WTC11 (cell line): ENCODE data around the gene EPHA1. TPM values are rescaled to one million over a fixed set of nuclear protein-coding genes. Genes with fewer than 3 reads are reported as not detected.

Experiments
- ATAC-seq: fragments of 200-7000 bp; cut with Tn5 transposase; 2 replicates; pipeline ENCODE4 v1.10.0; 2021; ENCODE audit warnings: mild to moderate bottlenecking, moderate library complexity
- CTCF ChIA-PET: fragments of 300-600 bp; sonication (Branson Sonifier 250); formaldehyde crosslinking; loops from one replicate; lab custom pipeline; 2021; ENCODE audit warnings: antibody characterized with exemption; lab: Charles Lee
- POLR2A ChIA-PET: fragments of 350-600 bp; sonication (Branson Sonifier 250); formaldehyde crosslinking; loops from one replicate; lab custom pipeline; 2021; ENCODE audit warnings: antibody characterized with exemption; lab: Charles Lee
- DNase-seq: peaks from one replicate; pipeline ENCODE4 v3.0.0; 2021; ENCODE audit warnings: low spot score
- H3K27ac Mint-ChIP-seq: 2 replicates; pipeline ENCODE4 v1.8.0; 2021; ENCODE audit warnings: mixed read lengths
- H3K27me3 Mint-ChIP-seq: 2 replicates; pipeline ENCODE4 v1.8.0; 2021; ENCODE audit warnings: low read depth, mild to moderate bottlenecking, moderate library complexity, mixed read lengths
- H3K36me3 Mint-ChIP-seq: 2 replicates; pipeline ENCODE4 v1.8.0; 2021; ENCODE audit warnings: mixed read lengths
- H3K4me1 Mint-ChIP-seq: 2 replicates; pipeline ENCODE4 v1.8.0; 2022; ENCODE audit warnings: mixed read lengths
- H3K4me3 Mint-ChIP-seq: 2 replicates; pipeline ENCODE4 v1.8.0; 2021; ENCODE audit warnings: mild to moderate bottlenecking, moderate library complexity, mixed read lengths
- H3K9me3 Mint-ChIP-seq: 2 replicates; pipeline ENCODE4 v1.8.0; 2021; ENCODE audit warnings: mixed read lengths
- ARID4B ChIP-seq: sonication (generic); formaldehyde crosslinking; IDR thresholded peaks from 2 replicates; pipeline ENCODE4 v1.8.0; 2023; ENCODE audit warnings: missing genetic modification reagents, mild to moderate bottlenecking, borderline replicate concordance
- GRHL2 ChIP-seq: fragments of 250-450 bp; sonication (Bioruptor Pico); IDR thresholded peaks from 2 replicates; pipeline ENCODE4 v1.8.0; 2022; ENCODE audit warnings: mild to moderate bottlenecking, moderate library complexity; ENCODE audit not compliant: insufficient replicate concordance, severe bottlenecking
- HMGXB4 ChIP-seq: sonication (generic); formaldehyde crosslinking; IDR thresholded peaks from 2 replicates; pipeline ENCODE4 v1.8.1; 2023; ENCODE audit warnings: mild to moderate bottlenecking, moderate library complexity, missing genetic modification reagents
- JUN ChIP-seq: sonication (generic); formaldehyde crosslinking; IDR thresholded peaks from 2 replicates; pipeline ENCODE4 v1.8.0; 2023; ENCODE audit warnings: mild to moderate bottlenecking, missing genetic modification reagents
- NFE2L1 ChIP-seq: sonication (generic); formaldehyde crosslinking; IDR thresholded peaks from 2 replicates; pipeline ENCODE4 v1.8.1; 2023; ENCODE audit warnings: missing genetic modification reagents
- NR3C1 ChIP-seq: sonication (generic); formaldehyde crosslinking; conservative IDR thresholded peaks from 2 replicates; pipeline ENCODE4 v1.8.1; 2023; ENCODE audit warnings: low read depth, mild to moderate bottlenecking, missing genetic modification reagents
- PREB ChIP-seq: sonication (generic); formaldehyde crosslinking; IDR thresholded peaks from 2 replicates; pipeline ENCODE4 v1.8.1; 2022; ENCODE audit warnings: mild to moderate bottlenecking, missing genetic modification reagents, moderate library complexity, borderline replicate concordance
- USF1 ChIP-seq: sonication (generic); formaldehyde crosslinking; IDR thresholded peaks from 2 replicates; pipeline ENCODE4 v1.8.0; 2022; ENCODE audit warnings: mild to moderate bottlenecking, missing genetic modification reagents
- ZBTB43 ChIP-seq: sonication (generic); formaldehyde crosslinking; IDR thresholded peaks from 2 replicates; pipeline ENCODE4 v1.8.1; 2023; ENCODE audit warnings: mild to moderate bottlenecking, missing genetic modification reagents
- ZNF281 ChIP-seq: sonication (generic); formaldehyde crosslinking; IDR thresholded peaks from 2 replicates; pipeline ENCODE4 v1.8.0; 2023; ENCODE audit warnings: mild to moderate bottlenecking, missing genetic modification reagents
- ZNF396 ChIP-seq: fragments of 250-450 bp; sonication (Bioruptor Pico); IDR thresholded peaks from 2 replicates; pipeline ENCODE4 v1.8.0; 2021; ENCODE audit warnings: mild to moderate bottlenecking, moderate library complexity, borderline replicate concordance
- ZNF532 ChIP-seq: fragments of 250-450 bp; sonication (Bioruptor Pico); IDR thresholded peaks from 2 replicates; pipeline ENCODE4 v1.9.0; 2021; ENCODE audit warnings: mild to moderate bottlenecking, borderline replicate concordance
- total RNA-seq: library from RNA; stranded (reverse); gene quantifications from 3 replicates; pipeline ENCODE4 v1.2.3, GENCODE V29; 2021
- TF ChIP-seq, protein P1 (sequence below): sonication (generic); formaldehyde crosslinking; IDR thresholded peaks from 2 replicates; pipeline ENCODE4 v1.8.1; 2023; ENCODE audit warnings: mild to moderate bottlenecking, missing genetic modification reagents

The EPHA1 gene
- total RNA-seq, 1 experiment from 2014 or later: 203 TPM

GRCh38 chr7:143434660-143435059 is 26.0 kb upstream of the EPHA1 start (continued):
- TF ChIP-seq ARID4B (no peak), ZNF281 (CRISPR knock-in tag) (no peak), NFE2L1 (no peak), USF1 (CRISPR knock-in tag) (no peak), NR3C1 (no peak), GRHL2 (CRISPR knock-in tag) (no peak), ZBTB43 (CRISPR knock-in tag) (no peak), ZNF396 (no peak)
- TF ChIP-seq, protein P1, sequence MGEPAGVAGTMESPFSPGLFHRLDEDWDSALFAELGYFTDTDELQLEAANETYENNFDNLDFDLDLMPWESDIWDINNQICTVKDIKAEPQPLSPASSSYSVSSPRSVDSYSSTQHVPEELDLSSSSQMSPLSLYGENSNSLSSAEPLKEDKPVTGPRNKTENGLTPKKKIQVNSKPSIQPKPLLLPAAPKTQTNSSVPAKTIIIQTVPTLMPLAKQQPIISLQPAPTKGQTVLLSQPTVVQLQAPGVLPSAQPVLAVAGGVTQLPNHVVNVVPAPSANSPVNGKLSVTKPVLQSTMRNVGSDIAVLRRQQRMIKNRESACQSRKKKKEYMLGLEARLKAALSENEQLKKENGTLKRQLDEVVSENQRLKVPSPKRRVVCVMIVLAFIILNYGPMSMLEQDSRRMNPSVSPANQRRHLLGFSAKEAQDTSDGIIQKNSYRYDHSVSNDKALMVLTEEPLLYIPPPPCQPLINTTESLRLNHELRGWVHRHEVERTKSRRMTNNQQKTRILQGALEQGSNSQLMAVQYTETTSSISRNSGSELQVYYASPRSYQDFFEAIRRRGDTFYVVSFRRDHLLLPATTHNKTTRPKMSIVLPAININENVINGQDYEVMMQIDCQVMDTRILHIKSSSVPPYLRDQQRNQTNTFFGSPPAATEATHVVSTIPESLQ (CRISPR knock-in tag): no peak

DNA sequence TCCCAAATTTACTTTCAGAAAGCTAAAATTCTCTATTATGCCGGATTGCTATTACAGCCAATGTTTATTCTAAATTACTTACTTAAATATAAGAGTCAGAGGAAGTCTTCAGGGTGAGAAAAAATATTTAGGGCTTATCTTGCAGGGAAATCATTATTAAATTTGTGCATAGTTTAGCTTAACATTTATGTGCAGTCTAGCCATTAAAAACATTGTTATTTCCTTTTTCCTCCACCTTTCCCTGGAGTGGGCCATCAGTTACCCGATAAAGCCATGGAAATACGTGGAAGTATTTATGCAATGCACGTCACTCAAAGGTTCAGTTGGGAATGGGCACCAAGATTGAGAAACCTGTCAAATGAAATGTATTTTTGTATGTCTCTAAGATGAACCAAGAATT is 25.1 kb upstream of the EPHA1 start:
- ATAC-seq (no peak), DNase-seq (no peak)
- TF ChIP-seq HMGXB4 (CRISPR knock-in tag): no peak
- TF ChIP-seq PREB: no peak
- no peak for TF ChIP-seq JUN (CRISPR knock-in tag)
- TF ChIP-seq ZNF532: no peak
- Mint-ChIP-seq H3K4me1 (peaks cover 22% of the 10 kb centered on the region), H3K27ac (no peak overlapping the region), H3K36me3 (no peaks in the 10 kb centered on the region; the same call in 1 of the 2 replicates), H3K4me3 (no peak overlapping the region), H3K27me3 (no peaks in the 10 kb centered on the region), H3K9me3 (peaks cover 3% of the 10 kb centered on the region; the same call in 1 of the 2 replicates)
- CTCF ChIA-PET: no interaction called here
- POLR2A ChIA-PET: interaction anchor here (0.6 kb wide), 1 partner anchor 90 kb away, joined by 3 read pairs; no protein-coding TSS in a partner anchor
